Suprapubic skin (tissue), 4 donors: ENCODE measurements around the gene SUFU.

Experiments used
- EP300 ChIP-seq: sonication (generic); formaldehyde crosslinking; IDR thresholded peaks from one replicate; pipeline ENCODE4 v1.6.1; 2017; ENCODE audit warnings: antibody characterized with exemption
- POLR2A ChIP-seq, 2 donors: fragments of 450-650 bp; IDR thresholded peaks; one replicate each; pipeline ENCODE4 v1.6.1; 2017; ENCODE audit warnings: antibody characterized with exemption in 2 of 2, mild to moderate bottlenecking in 2 of 2, moderate library complexity in 2 of 2
- POLR2AphosphoS5 ChIP-seq, 3 donors: sonication (generic); formaldehyde crosslinking; IDR thresholded peaks; one replicate each; pipeline ENCODE4 v1.6.1; 2017; ENCODE audit warnings: antibody characterized with exemption in 3 of 3
- TF ChIP-seq, protein P1 (sequence below), 2 donors: fragments of 200-600 bp in 1 of 2; fragments of 450-650 bp in 1 of 2; sonication (generic) in 1 of 2; IDR thresholded peaks; one replicate each; pipeline ENCODE4 v1.5.1; 2016 to 2019; ENCODE audit warnings: antibody characterized with exemption in 2 of 2, mild to moderate bottlenecking in 1 of 2, moderate library complexity in 1 of 2

DNA sequence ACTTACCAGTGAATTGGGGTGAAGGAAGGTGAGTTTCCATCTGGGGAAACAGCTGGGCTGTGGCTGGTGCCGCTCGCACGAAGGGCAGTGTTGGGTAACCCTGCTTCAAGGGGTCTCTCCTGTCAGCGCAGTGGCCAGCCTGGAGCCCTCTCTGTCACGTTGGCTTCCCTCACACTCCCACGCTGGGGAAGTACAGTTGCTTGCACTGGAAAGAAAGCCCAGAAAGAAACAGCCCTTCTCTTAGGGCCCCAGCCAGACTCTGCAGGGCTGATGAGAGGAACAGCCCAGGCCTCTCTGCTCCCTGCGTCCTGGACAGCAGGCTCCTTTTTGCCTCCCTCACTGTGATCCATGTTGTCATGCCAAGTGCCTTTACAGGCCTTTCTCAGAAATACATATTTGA, 100.2 kb downstream of the SUFU start:
- TF ChIP-seq, protein P1, sequence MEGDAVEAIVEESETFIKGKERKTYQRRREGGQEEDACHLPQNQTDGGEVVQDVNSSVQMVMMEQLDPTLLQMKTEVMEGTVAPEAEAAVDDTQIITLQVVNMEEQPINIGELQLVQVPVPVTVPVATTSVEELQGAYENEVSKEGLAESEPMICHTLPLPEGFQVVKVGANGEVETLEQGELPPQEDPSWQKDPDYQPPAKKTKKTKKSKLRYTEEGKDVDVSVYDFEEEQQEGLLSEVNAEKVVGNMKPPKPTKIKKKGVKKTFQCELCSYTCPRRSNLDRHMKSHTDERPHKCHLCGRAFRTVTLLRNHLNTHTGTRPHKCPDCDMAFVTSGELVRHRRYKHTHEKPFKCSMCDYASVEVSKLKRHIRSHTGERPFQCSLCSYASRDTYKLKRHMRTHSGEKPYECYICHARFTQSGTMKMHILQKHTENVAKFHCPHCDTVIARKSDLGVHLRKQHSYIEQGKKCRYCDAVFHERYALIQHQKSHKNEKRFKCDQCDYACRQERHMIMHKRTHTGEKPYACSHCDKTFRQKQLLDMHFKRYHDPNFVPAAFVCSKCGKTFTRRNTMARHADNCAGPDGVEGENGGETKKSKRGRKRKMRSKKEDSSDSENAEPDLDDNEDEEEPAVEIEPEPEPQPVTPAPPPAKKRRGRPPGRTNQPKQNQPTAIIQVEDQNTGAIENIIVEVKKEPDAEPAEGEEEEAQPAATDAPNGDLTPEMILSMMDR (IDR thresholded peaks at IDR 0.05), result no peak
- no peak for TF ChIP-seq POLR2A (IDR thresholded peaks at IDR 0.05)
- no peak for TF ChIP-seq POLR2AphosphoS5 (IDR thresholded peaks at IDR 0.05)
- no peak for TF ChIP-seq EP300
